IPS DF 6.9 (cell line): ENCODE results near the gene STARD7.

ENCODE experiments used
- DNase-seq: peaks from one replicate; pipeline ENCODE4 v3.0.0-alpha.2; 2013; ENCODE audit warnings: low read depth, low spot score
- H3K27ac ChIP-seq: one replicate; pipeline ENCODE4 v1.5.1; 2013; ENCODE audit warnings: low read length, control low read depth
- H3K27me3 ChIP-seq: 2 replicates; pipeline ENCODE4 v1.6.1; 2013; ENCODE audit warnings: mild to moderate bottlenecking, low read length; ENCODE audit not compliant: control insufficient read depth, insufficient read depth
- H3K36me3 ChIP-seq: 2 replicates; pipeline ENCODE4 v1.6.1; 2013; ENCODE audit warnings: low read length; ENCODE audit not compliant: control insufficient read depth, insufficient read depth
- H3K4me1 ChIP-seq: 2 replicates; pipeline ENCODE4 v1.6.1; 2013; ENCODE audit warnings: low read length; ENCODE audit not compliant: control insufficient read depth, insufficient read depth
- H3K4me3 ChIP-seq: 2 replicates; pipeline ENCODE4 v1.5.1; 2013; ENCODE audit warnings: mild to moderate bottlenecking, low read length
- H3K9me3 ChIP-seq: 2 replicates; pipeline ENCODE4 v1.6.1; 2013; ENCODE audit warnings: low read length, inconsistent platforms; ENCODE audit not compliant: control insufficient read depth, insufficient read depth
- WGBS: extraction: QIAGEN DNeasy Blood & Tissue Kit; methylation state at CpG from one replicate; pipeline ENCODE4 v1.1.7; 2013; ENCODE audit warnings: mixed read lengths, missing lambda C conversion rate; ENCODE audit not compliant: insufficient read length, insufficient coverage; 5-methylcytosine and 5-hydroxymethylcytosine counted together

Gene STARD7

DNA sequence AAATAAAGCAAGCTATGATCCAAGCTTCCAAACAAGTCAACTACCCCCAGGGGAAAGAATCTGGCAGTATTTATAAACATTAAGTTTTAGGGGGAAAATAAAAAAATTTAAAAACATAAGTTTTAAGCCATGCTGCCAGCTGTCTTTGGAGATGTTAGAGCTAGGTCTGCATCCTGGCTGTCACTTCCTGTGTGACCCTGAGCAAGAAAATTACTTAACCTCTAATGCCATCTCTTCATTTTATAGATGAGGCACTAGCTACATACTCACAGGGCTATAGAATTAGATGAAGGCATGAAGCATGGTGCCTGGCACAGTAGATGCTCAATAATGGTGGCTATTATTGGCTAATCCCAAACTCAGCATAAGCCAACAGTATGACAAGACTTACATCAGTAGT, 28.1 kb downstream of the STARD7 start:
- Histone ChIP-seq H3K27ac (no peak overlapping the region), H3K36me3 (peaks cover 6% of the 10 kb centered on the region; the same call in 1 of the 2 replicates), H3K27me3 (no peaks in the 10 kb centered on the region), H3K4me3 (no peak overlapping the region), H3K9me3 (no peaks in the 10 kb centered on the region), H3K4me1 (no peaks in the 10 kb centered on the region)
- DNase-seq: no peak

DNA sequence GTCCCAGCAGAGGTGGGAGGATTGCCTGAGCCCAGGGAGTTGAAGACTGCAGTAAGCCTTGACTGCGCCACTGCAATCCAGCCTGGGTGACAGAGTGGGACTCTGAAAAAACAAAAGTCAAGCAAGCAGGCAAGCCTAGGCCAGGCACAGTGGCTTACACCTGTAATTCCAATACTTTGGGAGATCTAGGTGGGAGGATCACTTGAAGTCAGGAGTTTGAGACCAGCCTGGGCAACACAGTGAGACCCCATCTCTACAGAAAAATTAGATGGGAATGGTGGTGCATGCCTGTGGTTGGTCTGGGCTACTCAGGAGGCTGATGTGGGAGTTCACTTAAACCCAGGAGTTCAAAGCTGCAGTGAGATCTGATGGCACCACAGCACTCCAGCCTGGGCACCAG, 28.6 kb downstream of the STARD7 start:
- H3K9me3 ChIP-seq: no peaks in the 10 kb centered on the region
- no peak overlapping the region for H3K27ac ChIP-seq
- WGBS: no CpG with 5 or more reads among the region's 1 CpG
- H3K27me3 ChIP-seq: no peaks in the 10 kb centered on the region
- H3K4me1 ChIP-seq: no peaks in the 10 kb centered on the region
- H3K36me3 ChIP-seq: 0 out of 2 replicates have a peak, but pooled peaks cover 3% of the 10 kb centered on the region
- H3K4me3 ChIP-seq: no peak overlapping the region
- DNase-seq: no peak

GRCh38 chr2:96176661-96177060, 32.0 kb downstream of the STARD7 start:
- WGBS: no CpG with 5 or more reads among the region's 4 CpGs
- H3K4me3 ChIP-seq: no peak overlapping the region
- H3K4me1 ChIP-seq: no peaks in the 10 kb centered on the region
- H3K27ac ChIP-seq: no peak overlapping the region
- no peaks in the 10 kb centered on the region for H3K36me3 ChIP-seq
- H3K9me3 ChIP-seq: no peaks in the 10 kb centered on the region
- no peak for DNase-seq
- H3K27me3 ChIP-seq: no peaks in the 10 kb centered on the region

DNA sequence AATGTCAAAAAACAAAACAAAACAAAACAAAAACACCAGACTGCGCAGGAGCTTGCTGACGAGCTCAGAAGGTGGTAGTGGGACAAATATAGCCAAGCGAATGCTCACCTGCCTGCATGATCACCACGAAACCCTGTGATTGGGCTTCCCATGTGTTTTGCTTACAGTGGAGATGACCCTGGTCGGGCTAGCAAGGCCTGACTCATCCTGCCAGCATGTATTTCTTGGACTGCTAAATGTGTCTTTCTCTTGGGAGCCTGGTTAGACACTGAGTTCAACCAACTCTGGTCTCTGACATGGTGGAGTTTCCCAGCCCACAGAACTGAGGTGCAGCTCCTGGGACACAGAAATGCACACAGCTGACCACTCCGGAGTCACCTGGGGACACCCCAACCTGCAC, 32.7 kb downstream of the STARD7 start:
- no peaks in the 10 kb centered on the region for H3K36me3 ChIP-seq
- no CpG with 5 or more reads among the region's 6 CpGs for WGBS
- no peaks in the 10 kb centered on the region for H3K4me1 ChIP-seq
- no peaks in the 10 kb centered on the region for H3K9me3 ChIP-seq
- no peaks in the 10 kb centered on the region for H3K27me3 ChIP-seq
- no peak overlapping the region for H3K27ac ChIP-seq
- H3K4me3 ChIP-seq: no peak overlapping the region
- no peak for DNase-seq

DNA sequence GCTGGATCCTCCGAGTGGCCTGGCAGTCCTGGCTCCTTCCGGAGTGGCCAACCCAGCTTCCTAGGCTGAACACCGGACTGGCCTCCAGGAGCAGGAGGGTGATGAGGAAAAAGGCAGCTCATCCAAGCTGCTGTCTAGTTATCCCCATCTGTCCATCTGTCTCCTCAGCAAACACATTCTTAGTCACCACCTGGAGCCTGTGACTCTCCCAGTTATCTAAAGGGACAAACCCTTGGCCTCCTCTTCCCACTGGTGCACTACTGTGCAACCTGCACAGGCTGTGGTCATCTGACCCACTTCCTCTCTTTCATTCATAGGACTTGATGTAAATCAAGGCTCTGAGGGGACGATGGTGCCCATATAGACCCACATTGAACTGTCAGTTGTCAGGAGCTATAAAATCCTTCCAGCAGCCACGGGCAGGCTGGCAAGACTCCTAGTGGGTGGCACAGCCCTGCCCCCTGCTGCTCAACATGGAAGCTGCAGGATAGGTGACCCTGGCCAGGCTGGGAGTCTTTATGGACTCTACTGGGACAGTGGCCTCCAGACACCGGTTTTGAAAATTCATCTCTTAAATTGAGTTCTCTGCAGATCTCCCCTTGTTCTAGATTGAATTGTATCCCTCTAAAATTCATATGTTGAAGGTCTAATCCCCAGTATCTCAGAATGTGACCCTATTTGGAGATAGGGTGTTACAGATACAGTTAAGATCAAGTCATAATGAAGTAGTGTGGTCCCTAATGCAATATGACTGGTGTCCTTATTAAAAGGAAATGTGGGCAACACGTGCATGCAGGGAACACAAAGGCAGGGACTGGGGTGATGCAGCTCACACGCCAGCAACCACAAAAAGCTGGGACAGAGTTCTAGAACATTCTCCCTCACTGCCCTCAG, 34.1 kb downstream of the STARD7 start:
- H3K27ac ChIP-seq: no peak overlapping the region
- DNase-seq: peak; percentile 45
- no peaks in the 10 kb centered on the region for H3K4me1 ChIP-seq

GRCh38 chr2:96171831-96172230, 36.8 kb downstream of the STARD7 start:
- no peaks in the 10 kb centered on the region for H3K36me3 ChIP-seq
- no CpG with 5 or more reads among the region's 15 CpGs for WGBS
- DNase-seq: no peak
- no peaks in the 10 kb centered on the region for H3K27me3 ChIP-seq
- H3K4me1 ChIP-seq: no peaks in the 10 kb centered on the region
- no peaks in the 10 kb centered on the region for H3K9me3 ChIP-seq
- no peak overlapping the region for H3K27ac ChIP-seq
- no peak overlapping the region for H3K4me3 ChIP-seq

More for the DNA sequence above, 34.1 kb downstream of the STARD7 start:
- no peak overlapping the region for H3K4me3 ChIP-seq
- WGBS: no CpG with 5 or more reads among the region's 8 CpGs
- no peaks in the 10 kb centered on the region for H3K27me3 ChIP-seq
- no peaks in the 10 kb centered on the region for H3K9me3 ChIP-seq
- no peaks in the 10 kb centered on the region for H3K36me3 ChIP-seq

DNA sequence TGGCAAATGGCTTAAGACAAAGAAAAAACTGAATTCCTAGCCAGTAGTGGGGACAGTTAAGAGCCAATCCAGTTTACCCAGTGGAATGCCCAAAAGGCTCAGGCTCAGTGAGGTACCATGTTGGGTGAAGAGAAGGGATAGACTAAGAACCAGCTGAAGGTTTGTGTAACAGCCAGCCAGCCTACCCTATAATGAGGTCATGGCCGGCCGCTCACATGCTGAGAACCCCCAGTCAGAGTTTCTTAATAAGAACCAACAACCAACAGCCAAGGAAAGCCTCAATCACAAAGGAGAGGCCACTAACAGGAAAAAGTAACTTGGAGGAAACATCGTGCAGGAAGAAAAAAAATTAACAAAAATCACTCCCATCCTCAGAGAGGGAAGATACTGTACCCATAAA, 38.0 kb downstream of the STARD7 start:
- Histone ChIP-seq H3K27me3 (no peaks in the 10 kb centered on the region), H3K4me3 (no peak overlapping the region), H3K9me3 (no peaks in the 10 kb centered on the region), H3K27ac (no peak overlapping the region), H3K36me3 (no peaks in the 10 kb centered on the region), H3K4me1 (no peaks in the 10 kb centered on the region)
- no peak for DNase-seq
- no CpG with 5 or more reads among the region's 3 CpGs for WGBS

DNA sequence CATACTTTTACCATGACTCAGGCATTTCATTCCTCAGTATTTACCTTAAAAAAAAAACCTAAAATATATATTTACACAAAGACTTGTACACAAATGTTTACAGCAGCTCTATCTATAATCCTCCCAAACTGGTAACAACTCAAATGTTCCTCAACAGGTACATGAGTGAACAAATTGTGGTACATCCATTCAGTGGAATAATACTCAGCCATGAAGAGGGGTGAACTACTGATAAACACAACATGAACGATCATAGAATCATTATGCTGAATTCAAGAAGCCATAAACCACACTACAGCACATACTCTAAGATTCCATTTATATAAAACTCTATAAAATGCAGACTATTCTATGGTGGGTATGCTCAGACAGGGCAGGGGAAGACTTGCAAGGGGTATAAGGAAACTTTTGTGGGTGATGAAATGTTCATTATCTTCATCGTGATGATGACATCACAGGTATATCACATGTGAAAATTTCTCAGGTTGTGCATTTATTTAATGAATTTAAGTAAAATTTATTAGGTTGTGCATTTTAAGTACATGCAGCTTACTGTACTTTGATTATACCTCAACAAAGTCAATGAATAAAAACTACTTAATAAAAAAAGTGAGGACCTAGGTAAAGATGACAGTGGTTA, 38.6 kb downstream of the STARD7 start:
- no peaks in the 10 kb centered on the region for H3K4me1 ChIP-seq
- no peaks in the 10 kb centered on the region for H3K9me3 ChIP-seq
- H3K27me3 ChIP-seq: no peaks in the 10 kb centered on the region
- no peaks in the 10 kb centered on the region for H3K36me3 ChIP-seq
- DNase-seq: no peak
- no CpG with 5 or more reads among the region's 2 CpGs for WGBS
- no peak overlapping the region for H3K27ac ChIP-seq
- H3K4me3 ChIP-seq: no peak overlapping the region

GRCh38 chr2:96167407-96168013, 41.1 kb downstream of the STARD7 start:
- Histone ChIP-seq H3K36me3 (no peaks in the 10 kb centered on the region), H3K9me3 (no peaks in the 10 kb centered on the region), H3K4me1 (no peaks in the 10 kb centered on the region), H3K4me3 (no peak overlapping the region), H3K27ac (no peak overlapping the region), H3K27me3 (no peaks in the 10 kb centered on the region)
- no peak for DNase-seq
- WGBS: 100% methylated on average over 1 of the region's 6 CpGs

DNA sequence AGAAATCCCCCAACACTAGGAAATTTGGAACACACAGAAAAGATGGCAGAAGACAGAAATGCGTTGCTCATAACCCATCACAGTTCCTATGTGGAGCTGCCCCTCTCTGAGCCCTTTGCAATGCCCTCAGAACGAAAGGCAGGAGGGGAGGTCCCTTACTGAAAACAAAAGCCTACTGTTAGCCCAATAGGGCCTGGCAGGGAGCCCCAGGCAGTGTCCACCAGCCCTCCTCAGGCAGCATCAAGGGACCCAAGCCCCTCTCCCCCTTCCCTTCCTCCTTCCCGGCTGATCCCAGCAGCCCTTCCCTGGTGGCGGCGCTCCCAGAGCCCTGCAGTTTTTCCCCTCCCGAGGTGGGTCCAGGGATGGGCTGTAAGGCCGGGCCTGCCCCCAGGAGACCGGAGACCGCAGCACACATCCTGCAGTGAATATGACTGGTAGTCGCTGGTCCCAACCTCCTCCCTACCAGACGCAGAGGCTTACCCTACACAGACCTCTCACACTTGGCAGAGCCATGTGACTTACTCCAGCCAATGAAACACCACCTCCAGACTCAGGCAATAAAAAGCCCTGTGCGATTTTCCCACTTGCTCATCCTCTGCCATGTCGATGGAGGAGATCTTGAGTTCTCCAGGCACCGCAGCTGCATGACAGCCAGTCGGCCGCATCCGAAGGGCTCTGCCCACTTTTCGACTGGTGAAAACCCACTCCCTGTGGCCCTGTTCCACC, 44.0 kb downstream of the STARD7 start:
- H3K27ac ChIP-seq: no peak overlapping the region
- WGBS: no CpG with 5 or more reads among the region's 18 CpGs
- H3K36me3 ChIP-seq: no peaks in the 10 kb centered on the region
- no peak for DNase-seq
- no peaks in the 10 kb centered on the region for H3K27me3 ChIP-seq
- no peak overlapping the region for H3K4me3 ChIP-seq
- no peaks in the 10 kb centered on the region for H3K4me1 ChIP-seq
- no peaks in the 10 kb centered on the region for H3K9me3 ChIP-seq
